Measurements from ENCODE around the gene CCDC69. TPM values are rescaled to one million over a fixed set of nuclear protein-coding genes. Genes with fewer than 3 reads are reported as not detected.

Gene CCDC69
- total RNA-seq, 6 experiments from 2014 or later: 11.8 to 30.9 (median 22.9) TPM

GRCh38 chr5:151204051-151204450, 19.8 kb downstream of the CCDC69 start:
- intact Hi-C loops (cut with DNase I): no loop called here
- no peak for ATAC-seq
- WGBS (ENCODE audit: insufficient coverage, low coverage, low lambda C conversion rate, missing lambda C conversion rate): 78% methylated on average over 4 of the region's 5 CpGs
- Histone ChIP-seq H3K27ac (no peak overlapping the region), H3K4me3 (no peak overlapping the region), H3K27me3 (no peaks in the 10 kb centered on the region), H3K4me1 (peaks cover 0 to 11% (median 5%) of the 10 kb centered on the region in 4 donors), H3K36me3 (peaks cover 0 to 6% (median 0%) of the 10 kb centered on the region in 4 donors), H3K9me3 (no peaks in the 10 kb centered on the region)
- TF ChIP-seq POLR2A (IDR thresholded peaks at IDR 0.05) (no peak), CTCF (IDR thresholded peaks at IDR 0.05) (no peak)
- peak in 1 of 3 donors; percentile 11 for DNase-seq

- Histone ChIP-seq H3K9me3 (no peaks in the 10 kb centered on the region), H3K36me3 (peaks cover 0 to 10% (median 0%) of the 10 kb centered on the region in 4 donors), H3K27me3 (no peaks in the 10 kb centered on the region), H3K4me3 (no peak overlapping the region), H3K4me1 (no peaks in the 10 kb centered on the region), H3K27ac (no peak overlapping the region)
- DNase-seq: peak in 1 of 3 donors; percentile 29
- WGBS (ENCODE audit: insufficient coverage, low coverage, low lambda C conversion rate, missing lambda C conversion rate): 77% methylated on average over 3 of the region's 5 CpGs
- intact Hi-C loops (cut with DNase I): no loop called here
- no peak for ATAC-seq
- TF ChIP-seq POLR2A (IDR thresholded peaks at IDR 0.05) (no peak), CTCF (IDR thresholded peaks at IDR 0.05) (no peak)
Measured at GRCh38 chr5:151202381-151203139, 21.3 kb downstream of the CCDC69 start.

- ATAC-seq (no peak), DNase-seq (peak in 1 of 3 donors; percentile 15)
- Histone ChIP-seq H3K36me3 (peaks cover 0 to 10% (median 0%) of the 10 kb centered on the region in 4 donors), H3K27ac (no peak overlapping the region), H3K9me3 (no peaks in the 10 kb centered on the region), H3K27me3 (no peaks in the 10 kb centered on the region), H3K4me1 (peaks cover 0 to 4% (median under 1%) of the 10 kb centered on the region in 4 donors), H3K4me3 (no peak overlapping the region)
- intact Hi-C loops (cut with DNase I): no loop called here
- TF ChIP-seq CTCF (IDR thresholded peaks at IDR 0.05) (no peak), POLR2A (IDR thresholded peaks at IDR 0.05) (no peak)
- 40% methylated on average over 1 of the region's 6 CpGs for WGBS (ENCODE audit: insufficient coverage, low coverage, low lambda C conversion rate, missing lambda C conversion rate)
Measured at GRCh38 chr5:151200913-151201595, 22.8 kb downstream of the CCDC69 start.

GRCh38 chr5:151199581-151200185, 24.2 kb downstream of the CCDC69 start:
- no peak for ATAC-seq
- intact Hi-C loops (cut with DNase I): no loop called here
- Histone ChIP-seq H3K9me3 (no peaks in the 10 kb centered on the region), H3K4me1 (peaks cover 0 to 12% (median 2%) of the 10 kb centered on the region in 4 donors), H3K27ac (no peak overlapping the region), H3K4me3 (no peak overlapping the region), H3K27me3 (no peaks in the 10 kb centered on the region), H3K36me3 (peaks cover 0 to 10% (median 0%) of the 10 kb centered on the region in 4 donors)
- TF ChIP-seq POLR2A (IDR thresholded peaks at IDR 0.05) (no peak), CTCF (IDR thresholded peaks at IDR 0.05) (no peak)
- 84% methylated on average over 6 of the region's 7 CpGs for WGBS (ENCODE audit: insufficient coverage, low coverage, low lambda C conversion rate, missing lambda C conversion rate)
- peak in 1 of 3 donors; percentile 22 for DNase-seq
